ENCODE results near the gene EPSTI1. TPM values are rescaled to one million over a fixed set of nuclear protein-coding genes. Genes with fewer than 3 reads are reported as not detected.

EPSTI1 gene
- polyA plus RNA-seq, 1 donor from 2014 or later, result not detected

DNA sequence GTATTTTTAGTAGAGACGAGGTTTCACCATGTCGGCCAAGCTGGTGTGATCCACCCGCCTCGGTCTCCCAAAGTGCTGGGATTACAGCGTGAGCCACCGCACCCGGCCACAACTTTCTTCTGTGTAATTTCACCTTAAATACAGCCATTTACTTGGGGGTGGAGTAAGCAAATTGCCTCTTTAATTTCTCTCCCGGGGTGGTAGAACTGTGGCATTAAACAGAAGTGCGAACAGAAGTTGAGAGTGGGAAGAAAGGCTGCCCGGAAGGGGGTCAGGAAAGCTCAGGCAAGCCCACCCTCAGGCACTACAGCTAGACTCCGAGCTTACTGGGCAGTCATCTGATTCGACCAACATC lies 30.9 kb upstream of the EPSTI1 start:
- no peak overlapping the region for H2AFZ ChIP-seq (ENCODE audit: low read depth, low read length)

DNA sequence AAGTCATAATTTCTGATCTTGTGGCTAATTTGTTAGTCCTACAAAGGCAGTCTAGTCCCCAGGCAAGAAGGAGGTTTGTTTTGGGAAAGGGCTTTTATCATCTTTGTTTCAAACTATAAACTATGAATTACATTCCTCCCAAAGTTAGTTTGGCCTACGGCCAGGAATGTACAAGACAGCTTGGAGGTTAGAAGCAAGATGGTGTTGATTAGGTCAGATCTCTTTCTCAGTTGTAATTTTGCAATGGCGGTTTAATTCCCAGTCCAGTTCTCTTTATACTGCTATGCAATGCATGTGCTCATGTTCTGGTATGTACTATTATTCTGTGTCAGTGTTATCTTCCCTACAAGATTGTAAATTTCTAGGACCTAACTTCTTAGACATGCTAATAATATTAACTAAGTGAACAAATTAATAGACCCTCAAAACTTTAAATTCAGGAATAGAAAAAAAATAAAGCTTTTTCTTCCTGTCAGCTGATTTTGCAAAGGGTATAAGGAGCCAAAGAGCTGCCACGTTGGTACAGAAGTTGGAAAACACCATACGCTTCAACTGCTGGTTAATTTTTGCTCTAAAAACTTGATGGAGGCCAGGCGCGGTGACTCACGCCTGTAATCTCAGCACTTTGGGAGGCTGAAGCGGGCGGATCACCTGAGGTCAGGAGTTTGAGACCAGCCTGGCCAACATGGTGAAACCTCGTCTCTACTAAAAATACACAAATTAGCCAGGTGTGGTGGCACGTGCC lies 30.1 kb upstream of the EPSTI1 start:
- Histone ChIP-seq H3K9me3 (ENCODE audit: low read length) (no peaks in the 10 kb centered on the region), H2AFZ (ENCODE audit: low read depth, low read length) (no peak overlapping the region), H3K36me3 (ENCODE audit: insufficient read depth, low read length) (no peaks in the 10 kb centered on the region), H4K20me1 (ENCODE audit: insufficient read depth) (no peaks in the 10 kb centered on the region), H3F3A (ENCODE audit: insufficient read depth, low read length, poor library complexity, severe bottlenecking) (no peaks in the 10 kb centered on the region), H3K9me2 (ENCODE audit: insufficient read depth, low read length) (no peaks in the 10 kb centered on the region), H3K27me3 (ENCODE audit: insufficient read depth, low read depth, low read length) (no peaks in the 10 kb centered on the region), H3K4me3 (ENCODE audit: low read length) (no peak overlapping the region), H3K27ac (ENCODE audit: low read length) (no peak overlapping the region), H3K9ac (ENCODE audit: low read length) (no peak overlapping the region), H3K4me2 (ENCODE audit: low read length) (no peak overlapping the region), H3K79me2 (replicated peaks; ENCODE audit: insufficient read depth, low read length) (no peaks in the 10 kb centered on the region)
- no peak for TF ChIP-seq RAD21 (conservative IDR thresholded peaks at IDR 0.05)
- no peak for TF ChIP-seq MXI1 (conservative IDR thresholded peaks at IDR 0.05; ENCODE audit: poor library complexity, severe bottlenecking)
- TF ChIP-seq SMC3 (conservative IDR thresholded peaks at IDR 0.05; ENCODE audit: poor library complexity), result no peak
- TF ChIP-seq, protein P1, sequence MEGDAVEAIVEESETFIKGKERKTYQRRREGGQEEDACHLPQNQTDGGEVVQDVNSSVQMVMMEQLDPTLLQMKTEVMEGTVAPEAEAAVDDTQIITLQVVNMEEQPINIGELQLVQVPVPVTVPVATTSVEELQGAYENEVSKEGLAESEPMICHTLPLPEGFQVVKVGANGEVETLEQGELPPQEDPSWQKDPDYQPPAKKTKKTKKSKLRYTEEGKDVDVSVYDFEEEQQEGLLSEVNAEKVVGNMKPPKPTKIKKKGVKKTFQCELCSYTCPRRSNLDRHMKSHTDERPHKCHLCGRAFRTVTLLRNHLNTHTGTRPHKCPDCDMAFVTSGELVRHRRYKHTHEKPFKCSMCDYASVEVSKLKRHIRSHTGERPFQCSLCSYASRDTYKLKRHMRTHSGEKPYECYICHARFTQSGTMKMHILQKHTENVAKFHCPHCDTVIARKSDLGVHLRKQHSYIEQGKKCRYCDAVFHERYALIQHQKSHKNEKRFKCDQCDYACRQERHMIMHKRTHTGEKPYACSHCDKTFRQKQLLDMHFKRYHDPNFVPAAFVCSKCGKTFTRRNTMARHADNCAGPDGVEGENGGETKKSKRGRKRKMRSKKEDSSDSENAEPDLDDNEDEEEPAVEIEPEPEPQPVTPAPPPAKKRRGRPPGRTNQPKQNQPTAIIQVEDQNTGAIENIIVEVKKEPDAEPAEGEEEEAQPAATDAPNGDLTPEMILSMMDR (IDR thresholded peaks at IDR 0.05; ENCODE audit: poor library complexity, severe bottlenecking), result no peak

More for the DNA sequence above, 30.9 kb upstream of the EPSTI1 start:
- H3K4me2 ChIP-seq (ENCODE audit: low read length), result no peak overlapping the region
- H3K27ac ChIP-seq (ENCODE audit: low read length), result no peak overlapping the region
- no peaks in the 10 kb centered on the region for H3K9me3 ChIP-seq (ENCODE audit: low read length)
- no peaks in the 10 kb centered on the region for H3K27me3 ChIP-seq (ENCODE audit: insufficient read depth, low read depth, low read length)
- H3F3A ChIP-seq (ENCODE audit: insufficient read depth, low read length, poor library complexity, severe bottlenecking), result no peaks in the 10 kb centered on the region
- H3K36me3 ChIP-seq (ENCODE audit: insufficient read depth, low read length), result no peaks in the 10 kb centered on the region
- TF ChIP-seq, protein P2, sequence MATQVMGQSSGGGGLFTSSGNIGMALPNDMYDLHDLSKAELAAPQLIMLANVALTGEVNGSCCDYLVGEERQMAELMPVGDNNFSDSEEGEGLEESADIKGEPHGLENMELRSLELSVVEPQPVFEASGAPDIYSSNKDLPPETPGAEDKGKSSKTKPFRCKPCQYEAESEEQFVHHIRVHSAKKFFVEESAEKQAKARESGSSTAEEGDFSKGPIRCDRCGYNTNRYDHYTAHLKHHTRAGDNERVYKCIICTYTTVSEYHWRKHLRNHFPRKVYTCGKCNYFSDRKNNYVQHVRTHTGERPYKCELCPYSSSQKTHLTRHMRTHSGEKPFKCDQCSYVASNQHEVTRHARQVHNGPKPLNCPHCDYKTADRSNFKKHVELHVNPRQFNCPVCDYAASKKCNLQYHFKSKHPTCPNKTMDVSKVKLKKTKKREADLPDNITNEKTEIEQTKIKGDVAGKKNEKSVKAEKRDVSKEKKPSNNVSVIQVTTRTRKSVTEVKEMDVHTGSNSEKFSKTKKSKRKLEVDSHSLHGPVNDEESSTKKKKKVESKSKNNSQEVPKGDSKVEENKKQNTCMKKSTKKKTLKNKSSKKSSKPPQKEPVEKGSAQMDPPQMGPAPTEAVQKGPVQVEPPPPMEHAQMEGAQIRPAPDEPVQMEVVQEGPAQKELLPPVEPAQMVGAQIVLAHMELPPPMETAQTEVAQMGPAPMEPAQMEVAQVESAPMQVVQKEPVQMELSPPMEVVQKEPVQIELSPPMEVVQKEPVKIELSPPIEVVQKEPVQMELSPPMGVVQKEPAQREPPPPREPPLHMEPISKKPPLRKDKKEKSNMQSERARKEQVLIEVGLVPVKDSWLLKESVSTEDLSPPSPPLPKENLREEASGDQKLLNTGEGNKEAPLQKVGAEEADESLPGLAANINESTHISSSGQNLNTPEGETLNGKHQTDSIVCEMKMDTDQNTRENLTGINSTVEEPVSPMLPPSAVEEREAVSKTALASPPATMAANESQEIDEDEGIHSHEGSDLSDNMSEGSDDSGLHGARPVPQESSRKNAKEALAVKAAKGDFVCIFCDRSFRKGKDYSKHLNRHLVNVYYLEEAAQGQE (IDR thresholded peaks at IDR 0.05; ENCODE audit: borderline replicate concordance), result no peak
- TF ChIP-seq MXI1 (conservative IDR thresholded peaks at IDR 0.05; ENCODE audit: poor library complexity, severe bottlenecking) (no peak), SMC3 (conservative IDR thresholded peaks at IDR 0.05; ENCODE audit: poor library complexity) (no peak)
- no peak overlapping the region for H3K4me3 ChIP-seq (ENCODE audit: low read length)
- H3K9ac ChIP-seq (ENCODE audit: low read length), result no peak overlapping the region
- no peaks in the 10 kb centered on the region for H3K9me2 ChIP-seq (ENCODE audit: insufficient read depth, low read length)
- no peaks in the 10 kb centered on the region for H3K79me2 ChIP-seq (replicated peaks; ENCODE audit: insufficient read depth, low read length)
- no peaks in the 10 kb centered on the region for H4K20me1 ChIP-seq (ENCODE audit: insufficient read depth)

DNA sequence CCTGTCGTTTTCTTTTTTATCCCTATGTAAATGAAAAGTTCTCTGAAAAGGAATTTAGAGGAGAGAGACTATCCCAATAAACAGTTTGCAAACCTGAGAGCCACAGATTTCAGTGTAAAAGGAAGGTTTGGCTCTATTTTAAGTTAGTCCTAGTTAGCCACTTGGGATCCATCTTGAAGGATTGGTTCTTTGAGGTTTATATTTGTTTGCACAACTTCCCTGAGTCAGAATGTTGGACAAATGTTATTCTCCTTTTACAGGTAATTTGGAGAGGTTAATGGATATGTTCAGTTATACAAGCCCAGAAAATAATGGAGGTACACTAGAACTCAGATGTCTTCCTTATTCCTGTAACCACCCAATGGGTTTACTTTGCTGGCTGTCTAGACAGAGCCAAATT lies 28.8 kb upstream of the EPSTI1 start:
- no peaks in the 10 kb centered on the region for H3K27me3 ChIP-seq (ENCODE audit: insufficient read depth, low read depth, low read length)
- H3K4me3 ChIP-seq (ENCODE audit: low read length), result no peak overlapping the region
- no peaks in the 10 kb centered on the region for H4K20me1 ChIP-seq (ENCODE audit: insufficient read depth)
- no peaks in the 10 kb centered on the region for H3K9me3 ChIP-seq (ENCODE audit: low read length)
- H3K79me2 ChIP-seq (replicated peaks; ENCODE audit: insufficient read depth, low read length), result no peaks in the 10 kb centered on the region
- no peak overlapping the region for H3K4me2 ChIP-seq (ENCODE audit: low read length)
- no peak overlapping the region for H2AFZ ChIP-seq (ENCODE audit: low read depth, low read length)
- no peak overlapping the region for H3K27ac ChIP-seq (ENCODE audit: low read length)
- no peaks in the 10 kb centered on the region for H3K36me3 ChIP-seq (ENCODE audit: insufficient read depth, low read length)
- H3F3A ChIP-seq (ENCODE audit: insufficient read depth, low read length, poor library complexity, severe bottlenecking), result no peaks in the 10 kb centered on the region
- H3K9me2 ChIP-seq (ENCODE audit: insufficient read depth, low read length), result no peaks in the 10 kb centered on the region
- H3K9ac ChIP-seq (ENCODE audit: low read length), result no peak overlapping the region
- TF ChIP-seq EP300 (conservative IDR thresholded peaks at IDR 0.05; ENCODE audit: poor library complexity, severe bottlenecking), result no peak
- TF ChIP-seq TAF1 (IDR thresholded peaks at IDR 0.05; ENCODE audit: low read depth), result no peak
- TF ChIP-seq, protein P1 (IDR thresholded peaks at IDR 0.05; ENCODE audit: poor library complexity, severe bottlenecking), result no peak
- TF ChIP-seq EZH2 (IDR thresholded peaks at IDR 0.05; ENCODE audit: borderline replicate concordance, insufficient read depth, low read length, poor library complexity, severe bottlenecking), result no peak
- TF ChIP-seq RAD21 (conservative IDR thresholded peaks at IDR 0.05), result no peak
- no peak for TF ChIP-seq SMC3 (conservative IDR thresholded peaks at IDR 0.05; ENCODE audit: poor library complexity)
